Measurements from ENCODE around the gene MGA. TPM values are rescaled to one million over a fixed set of nuclear protein-coding genes. Genes with fewer than 3 reads are reported as not detected.

The MGA gene
- total and polyA plus RNA-seq, 2 experiments from 2014 or later, result 42.6 to 58.9 TPM

GRCh38 chr15:41732483-41732882 is 72.3 kb downstream of the MGA start:
- Mint-ChIP-seq H3K9me3 (no peaks in the 10 kb centered on the region), H3K4me1 (no peaks in the 10 kb centered on the region), H3K27me3 (ENCODE audit: insufficient read depth, low read depth, poor library complexity) (peaks cover 4% of the 10 kb centered on the region), H3K4me3 (no peak overlapping the region), H3K36me3 (ENCODE audit: low read depth) (peaks cover 33% of the 10 kb centered on the region), H3K27ac (no peak overlapping the region)
- H3F3A ChIP-seq (replicated peaks; ENCODE audit: low read depth), result no peaks in the 10 kb centered on the region
- no peaks in the 10 kb centered on the region for H3K79me2 ChIP-seq (replicated peaks; ENCODE audit: insufficient read depth)
- H3K36me3 ChIP-seq (ENCODE audit: insufficient read depth), result peaks cover 19% of the 10 kb centered on the region
- no peaks in the 10 kb centered on the region for H3K9me2 ChIP-seq (ENCODE audit: insufficient read depth)
- ATAC-seq, result no peak
- no peaks in the 10 kb centered on the region for H3K27me3 ChIP-seq (ENCODE audit: insufficient read depth)
- no peak overlapping the region for H3K27ac ChIP-seq (ENCODE audit: low read depth)
- H3K4me3 ChIP-seq, result no peak overlapping the region
- no peaks in the 10 kb centered on the region for H3K4me1 ChIP-seq (ENCODE audit: insufficient read depth)
- H4K20me1 ChIP-seq (replicated peaks; ENCODE audit: insufficient read depth), result peaks cover 6% of the 10 kb centered on the region
- DNase-seq (ENCODE audit: low spot score), result no peak
- no peak overlapping the region for H2AFZ ChIP-seq
- TF ChIP-seq CTCF (conservative IDR thresholded peaks at IDR 0.05; ENCODE audit: low read depth in 2 of 2) (no peak), ETS1 (IDR thresholded peaks at IDR 0.05) (no peak), CREB1 (CRISPR knock-in tag; IDR thresholded peaks at IDR 0.05; ENCODE audit: low read depth) (no peak), ZNF114 (CRISPR knock-in tag; IDR thresholded peaks at IDR 0.05) (no peak), ZNF462 (CRISPR knock-in tag; IDR thresholded peaks at IDR 0.05) (no peak), NANOG (IDR thresholded peaks at IDR 0.05; ENCODE audit: borderline replicate concordance) (no peak), POLR2AphosphoS5 (IDR thresholded peaks at IDR 0.05; ENCODE audit: low read depth) (no peak), STAT1 (IDR thresholded peaks at IDR 0.05; ENCODE audit: unreplicated experiment) (no peak)
- H3K4me2 ChIP-seq, result no peak overlapping the region
